Duodenal mucosa (tissue), 2 donors: ENCODE results near the gene SSUH2.

Experiments used
- H3K27ac ChIP-seq: one replicate; pipeline ENCODE4 v1.7.0; 2013; ENCODE audit warnings: low read depth, low read length
- H3K27me3 ChIP-seq, 2 donors: one replicate each; pipeline ENCODE4 v1.7.0; 2013; ENCODE audit warnings: low read length in 2 of 2, control low read depth in 1 of 2; ENCODE audit not compliant: insufficient read depth in 2 of 2, control insufficient read depth in 1 of 2
- H3K36me3 ChIP-seq, 2 donors: one replicate each; pipeline ENCODE4 v1.7.0; 2013; ENCODE audit warnings: low read length in 2 of 2, control low read depth in 1 of 2; ENCODE audit not compliant: insufficient read depth in 2 of 2, control insufficient read depth in 1 of 2
- H3K4me1 ChIP-seq, 2 donors: one replicate each; pipeline ENCODE4 v1.7.0; 2013; ENCODE audit warnings: low read length in 2 of 2, control low read depth in 1 of 2; ENCODE audit not compliant: insufficient read depth in 2 of 2, control insufficient read depth in 1 of 2
- H3K4me3 ChIP-seq, 2 donors: one replicate each; pipeline ENCODE4 v1.7.0; 2013; ENCODE audit warnings: low read length in 2 of 2, low read depth in 1 of 2
- H3K9ac ChIP-seq, 2 donors: one replicate each; pipeline ENCODE4 v1.7.0; 2013; ENCODE audit warnings: low read length in 2 of 2, low read depth in 1 of 2
- H3K9me3 ChIP-seq, 2 donors: one replicate each; pipeline ENCODE4 v1.7.0; 2013; ENCODE audit warnings: low read length in 2 of 2, control low read depth in 1 of 2; ENCODE audit not compliant: control insufficient read depth in 1 of 2

The SSUH2 gene

DNA sequence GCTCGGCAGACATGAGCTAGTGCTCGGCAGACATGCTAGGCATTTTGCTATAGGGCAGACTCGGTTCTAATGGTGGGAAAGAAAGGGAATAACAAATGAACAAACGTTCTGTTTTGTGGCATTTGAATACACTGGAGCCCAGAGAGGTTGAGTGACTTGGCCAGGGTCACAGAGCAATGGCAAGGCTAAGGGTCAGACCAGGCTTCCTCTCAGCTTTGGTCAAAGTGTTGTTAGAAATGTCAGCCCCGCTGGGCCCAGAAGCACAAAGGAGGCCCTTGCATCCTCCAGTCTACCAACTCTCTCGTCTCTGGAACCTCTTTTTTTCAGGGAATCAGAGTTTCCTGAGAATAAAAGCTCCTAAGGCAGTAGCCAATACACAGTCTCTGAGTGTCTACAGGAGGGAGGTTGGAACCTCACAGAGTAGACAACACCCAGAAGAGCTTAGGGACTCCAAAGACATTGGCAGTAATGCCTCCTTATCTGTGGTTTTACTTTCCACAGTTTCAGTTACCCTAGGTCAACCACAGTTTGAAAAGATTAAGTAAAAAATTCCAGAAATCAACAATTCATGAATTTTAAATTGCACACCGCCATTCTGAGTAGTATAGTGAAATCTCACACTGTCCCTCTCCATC lies 47.3 kb downstream of the SSUH2 start:
- Histone ChIP-seq H3K4me3 (no peak overlapping the region), H3K9ac (no peak overlapping the region), H3K27me3 (no peaks in the 10 kb centered on the region), H3K4me1 (no peaks in the 10 kb centered on the region), H3K9me3 (no peaks in the 10 kb centered on the region), H3K27ac (no peak overlapping the region), H3K36me3 (no peaks in the 10 kb centered on the region)

DNA sequence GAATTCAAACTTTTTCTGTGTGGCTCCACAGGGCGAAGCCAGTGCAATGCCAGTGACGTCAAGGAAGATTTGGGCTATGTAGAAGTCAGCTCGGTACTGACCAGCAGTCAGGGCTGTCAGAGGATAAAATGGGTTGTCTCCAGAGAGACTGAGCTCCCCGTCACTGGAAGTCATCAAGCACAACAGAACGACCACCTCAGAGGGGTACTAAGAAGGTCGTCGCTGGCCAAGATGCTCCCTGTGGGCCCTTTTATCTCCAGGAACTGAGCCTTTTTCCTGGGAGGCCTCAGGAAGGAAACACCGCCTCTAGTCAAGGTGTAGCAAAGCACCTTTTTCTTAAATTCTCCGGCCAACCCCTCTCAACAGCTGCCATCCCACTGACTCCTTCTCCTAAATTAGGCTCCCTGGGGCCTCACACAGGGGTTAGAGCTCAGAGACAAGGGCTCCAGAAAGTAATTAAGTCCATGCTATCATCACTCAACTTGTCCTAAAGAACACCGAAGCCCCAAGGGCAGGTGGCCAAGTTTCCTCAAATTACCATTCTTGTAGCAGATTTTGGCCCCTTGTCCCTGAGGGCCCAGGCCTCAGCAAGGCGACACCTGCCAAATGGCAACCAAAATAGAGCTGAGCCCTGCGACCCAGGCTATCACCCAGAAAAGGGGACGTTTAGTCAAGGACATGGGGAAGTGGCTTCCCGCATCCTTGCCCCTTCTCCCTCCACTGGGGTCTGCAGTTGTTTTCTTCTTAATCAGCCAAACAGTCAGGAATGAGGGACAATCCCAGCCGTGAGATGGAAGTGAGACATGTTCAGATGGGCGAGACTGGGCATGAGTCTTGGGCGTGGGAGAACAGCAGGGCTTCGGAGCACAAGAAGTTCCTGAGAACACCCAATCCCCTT lies 48.0 kb downstream of the SSUH2 start:
- no peaks in the 10 kb centered on the region for H3K4me1 ChIP-seq

DNA sequence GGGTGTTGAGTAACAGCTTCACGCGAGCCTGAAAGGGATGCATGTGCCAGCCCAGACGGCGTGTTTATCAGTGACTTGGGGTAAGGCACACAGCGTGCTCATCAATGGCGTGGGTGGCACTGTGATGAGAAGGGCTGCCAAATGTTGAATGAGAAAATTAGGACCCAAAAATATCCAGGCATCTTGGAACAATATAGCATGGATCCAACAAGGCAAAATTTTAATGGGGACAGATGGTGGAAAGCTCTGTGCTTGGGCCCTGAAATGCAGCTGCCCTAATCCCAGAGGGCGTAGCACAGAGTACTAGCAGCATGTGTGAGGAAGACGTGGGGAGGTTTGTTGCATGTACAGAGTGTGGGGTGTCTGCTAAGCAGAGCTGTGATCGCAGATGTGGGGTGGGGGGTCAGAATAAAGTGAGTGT lies 48.9 kb downstream of the SSUH2 start:
- H3K9ac ChIP-seq, result no peak overlapping the region
- no peak overlapping the region for H3K4me3 ChIP-seq

More for the DNA sequence above, 48.0 kb downstream of the SSUH2 start:
- Histone ChIP-seq H3K9ac (no peak overlapping the region), H3K27ac (no peak overlapping the region), H3K9me3 (no peaks in the 10 kb centered on the region), H3K27me3 (no peaks in the 10 kb centered on the region), H3K4me3 (no peak overlapping the region), H3K36me3 (no peaks in the 10 kb centered on the region)

DNA sequence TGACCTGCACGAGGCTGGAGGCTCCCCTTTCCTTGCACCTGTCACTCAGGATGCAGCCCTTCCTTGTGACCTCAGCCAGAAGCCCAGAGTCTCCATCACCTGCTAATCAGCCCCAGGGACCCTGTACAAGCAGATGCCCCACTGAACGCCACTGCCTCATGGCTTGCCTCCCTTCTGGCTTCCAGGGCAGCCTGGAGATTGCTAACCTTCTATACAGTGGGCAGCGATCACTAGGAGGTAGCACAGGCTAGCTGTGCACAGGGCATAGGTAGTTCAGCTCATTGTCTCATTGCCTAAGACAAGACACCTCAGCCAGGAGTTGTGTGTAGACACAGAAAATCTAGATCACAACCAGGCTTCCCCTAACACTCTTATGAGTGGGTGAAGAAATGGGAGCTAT lies 49.3 kb downstream of the SSUH2 start:
- no peaks in the 10 kb centered on the region for H3K4me1 ChIP-seq

More for the DNA sequence above, 48.9 kb downstream of the SSUH2 start:
- Histone ChIP-seq H3K27me3 (no peaks in the 10 kb centered on the region), H3K27ac (no peak overlapping the region), H3K36me3 (no peaks in the 10 kb centered on the region), H3K4me1 (no peaks in the 10 kb centered on the region), H3K9me3 (no peaks in the 10 kb centered on the region)

DNA sequence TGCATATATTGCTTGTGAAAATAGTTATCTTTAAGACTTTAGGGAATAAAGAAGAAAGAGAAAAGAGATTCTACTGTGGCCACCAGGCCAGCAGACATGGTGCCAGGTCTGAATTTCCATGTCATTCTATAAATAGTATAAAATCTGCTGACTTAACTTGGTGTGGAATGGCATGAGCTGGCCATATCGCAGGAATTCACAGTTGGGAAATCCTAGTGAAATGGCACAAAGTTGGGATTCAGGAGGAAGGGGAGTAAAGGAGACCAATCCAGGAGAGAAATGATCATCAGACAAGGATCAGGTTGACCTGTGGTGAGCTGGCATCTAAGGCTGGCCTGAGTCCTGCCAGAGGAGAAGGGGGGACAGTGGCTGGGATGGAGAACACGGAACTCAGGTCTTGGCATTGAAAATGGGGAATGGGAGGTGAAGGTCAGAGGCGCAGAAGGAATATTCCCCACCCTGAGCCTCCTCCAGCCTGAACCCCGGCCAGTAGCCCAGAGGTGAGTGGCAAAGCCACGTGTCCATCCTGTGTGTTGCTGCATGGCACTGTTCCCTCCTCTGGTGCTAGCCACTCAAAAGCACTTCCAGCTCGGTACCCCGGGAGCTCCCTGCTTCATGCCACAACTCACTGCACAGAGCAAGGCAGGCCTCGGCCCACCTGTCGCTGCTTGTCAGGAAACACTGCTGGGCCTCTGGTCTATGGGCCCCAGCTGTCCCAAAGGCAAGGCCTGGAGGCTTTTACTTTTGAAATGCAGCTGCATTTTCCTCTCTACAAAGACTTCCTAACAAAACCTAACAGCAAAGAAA lies 51.4 kb downstream of the SSUH2 start:
- H3K4me1 ChIP-seq, result no peaks in the 10 kb centered on the region
- H3K9me3 ChIP-seq, result no peaks in the 10 kb centered on the region
- H3K4me3 ChIP-seq, result no peak overlapping the region
- no peak overlapping the region for H3K9ac ChIP-seq
- no peaks in the 10 kb centered on the region for H3K27me3 ChIP-seq
- no peak overlapping the region for H3K27ac ChIP-seq
- no peaks in the 10 kb centered on the region for H3K36me3 ChIP-seq

More for the DNA sequence above, 49.3 kb downstream of the SSUH2 start:
- Histone ChIP-seq H3K9ac (no peak overlapping the region), H3K9me3 (no peaks in the 10 kb centered on the region), H3K4me3 (no peak overlapping the region), H3K36me3 (no peaks in the 10 kb centered on the region), H3K27me3 (no peaks in the 10 kb centered on the region), H3K27ac (no peak overlapping the region)

DNA sequence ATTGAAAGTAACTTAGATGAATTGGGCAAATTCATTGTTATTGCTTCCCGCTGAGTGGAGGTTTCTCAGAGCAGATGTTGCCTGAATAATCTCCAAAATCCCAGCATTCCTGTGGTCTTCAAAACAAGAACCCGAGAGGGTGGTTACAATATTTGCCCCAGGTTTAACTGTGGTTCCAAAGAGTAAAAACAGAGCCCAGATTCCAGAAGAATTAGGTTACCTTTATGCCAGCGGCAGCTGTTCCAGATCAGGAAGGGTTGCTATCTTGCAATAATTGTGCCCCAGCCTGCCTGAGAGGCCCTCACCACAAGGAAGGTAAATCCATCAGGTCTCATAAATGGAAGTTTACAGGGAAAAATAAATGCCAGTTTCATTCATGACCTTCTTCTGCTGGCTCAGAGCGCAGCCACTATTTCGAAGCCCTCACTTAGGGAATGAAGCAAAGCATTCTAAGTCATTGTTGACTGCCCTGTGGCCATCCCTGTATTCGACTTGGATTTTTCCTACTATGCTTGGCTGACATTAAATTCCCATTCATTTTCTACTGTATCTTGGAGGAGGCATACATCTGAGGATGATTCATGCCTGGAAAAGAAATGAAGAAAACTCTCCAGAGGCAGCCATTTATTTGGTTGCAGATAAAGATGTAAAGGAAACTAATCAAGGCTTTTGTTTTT lies 54.6 kb downstream of the SSUH2 start:
- no peak overlapping the region for H3K4me3 ChIP-seq
- no peaks in the 10 kb centered on the region for H3K27me3 ChIP-seq
- H3K27ac ChIP-seq, result no peak overlapping the region
- H3K9me3 ChIP-seq, result no peaks in the 10 kb centered on the region
- no peaks in the 10 kb centered on the region for H3K4me1 ChIP-seq
- no peak overlapping the region for H3K9ac ChIP-seq
- no peaks in the 10 kb centered on the region for H3K36me3 ChIP-seq

DNA sequence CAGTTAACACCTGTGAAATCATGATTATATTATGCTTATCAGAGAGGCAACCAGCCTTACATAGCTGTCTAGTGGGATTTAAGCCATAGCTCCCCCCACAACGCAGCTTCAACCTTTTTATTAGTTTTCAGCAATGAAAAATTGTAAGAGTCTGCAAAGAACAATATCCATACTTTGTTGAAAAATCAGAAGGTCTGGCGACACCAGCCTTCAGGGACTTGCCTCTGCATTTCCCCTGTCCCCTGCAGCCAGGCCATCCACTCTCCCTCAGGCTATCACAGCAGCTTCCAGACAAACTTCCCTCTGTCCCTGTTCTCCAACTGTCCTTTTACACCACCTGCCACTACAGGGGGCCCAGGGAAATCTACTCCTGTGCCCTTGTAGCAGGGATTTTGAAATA lies 59.9 kb downstream of the SSUH2 start:
- no peak overlapping the region for H3K27ac ChIP-seq
- no peaks in the 10 kb centered on the region for H3K27me3 ChIP-seq
- H3K36me3 ChIP-seq, result no peaks in the 10 kb centered on the region
- H3K9ac ChIP-seq, result no peak overlapping the region
- no peaks in the 10 kb centered on the region for H3K9me3 ChIP-seq
- H3K4me1 ChIP-seq, result no peaks in the 10 kb centered on the region
- no peak overlapping the region for H3K4me3 ChIP-seq

DNA sequence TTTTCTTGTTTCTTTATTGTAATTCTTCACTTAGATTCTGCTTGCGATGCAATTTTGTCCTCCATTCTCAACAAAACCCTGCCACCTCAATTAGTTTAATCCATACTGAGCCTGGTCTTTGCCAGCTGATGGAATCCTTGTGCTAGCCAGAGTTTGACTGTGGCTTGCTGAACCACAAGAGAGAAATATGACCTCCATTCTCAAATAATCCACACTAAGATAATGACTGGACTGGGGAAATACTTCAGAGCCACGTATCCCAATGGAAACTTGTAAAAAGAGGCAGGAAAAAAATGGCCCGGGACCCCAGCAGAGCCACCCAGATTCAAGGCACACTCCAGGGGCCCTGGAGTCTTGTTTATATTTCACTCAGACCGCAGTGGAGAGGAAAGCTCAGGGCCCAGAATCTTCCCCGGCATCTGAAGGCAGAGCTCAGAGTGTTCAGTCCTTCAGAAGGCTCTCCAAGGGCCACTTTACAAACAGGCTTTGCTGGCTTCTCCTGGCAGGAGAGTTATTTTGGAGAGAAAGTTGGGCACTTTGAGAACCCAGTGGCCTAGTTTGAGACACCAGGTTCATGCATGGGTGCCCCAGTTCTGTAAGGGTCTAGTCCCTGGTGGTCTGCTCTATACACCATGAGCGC lies 62.7 kb downstream of the SSUH2 start:
- Histone ChIP-seq H3K27ac (no peak overlapping the region), H3K4me3 (no peak overlapping the region), H3K27me3 (no peaks in the 10 kb centered on the region), H3K4me1 (no peaks in the 10 kb centered on the region), H3K36me3 (no peaks in the 10 kb centered on the region), H3K9me3 (no peaks in the 10 kb centered on the region), H3K9ac (no peak overlapping the region)

DNA sequence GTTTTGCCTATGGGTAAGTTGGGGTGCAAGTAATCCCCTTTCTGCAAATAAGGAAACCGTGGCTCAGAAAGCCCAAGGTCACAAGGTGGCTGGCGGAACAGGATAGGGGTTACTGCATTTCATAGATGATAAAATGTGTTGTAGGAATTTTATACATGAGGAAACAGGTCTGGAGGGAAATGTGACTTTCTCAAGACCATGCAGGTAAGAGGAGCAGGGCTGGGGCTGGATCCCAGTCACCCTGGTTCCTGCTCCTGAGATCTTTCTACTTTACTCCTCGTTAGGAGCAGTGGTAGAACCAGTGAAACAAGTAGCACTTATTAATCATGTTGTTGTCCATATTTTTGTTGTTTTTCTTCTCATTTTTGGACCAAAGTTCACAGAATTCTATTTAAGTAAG lies 63.2 kb downstream of the SSUH2 start:
- Histone ChIP-seq H3K36me3 (no peaks in the 10 kb centered on the region), H3K4me1 (no peaks in the 10 kb centered on the region), H3K4me3 (no peak overlapping the region), H3K9ac (no peak overlapping the region), H3K27me3 (no peaks in the 10 kb centered on the region), H3K27ac (no peak overlapping the region), H3K9me3 (no peaks in the 10 kb centered on the region)
